GM10266 (cell line): Measurements from ENCODE around the gene GPR108.
"Not testable (repeated sequence)": the region's sequence is repeated elsewhere in the genome, so short reads cannot be mapped to it uniquely, and the experiment has no call there.

Experiments
- DNase-seq: peaks from one replicate; pipeline ENCODE4 v3.0.0; 2012; ENCODE audit errors: extremely low spot score
- CTCF ChIP-seq: IDR thresholded peaks from 2 replicates; pipeline ENCODE4 v1.5.1; 2012; ENCODE audit warnings: mild to moderate bottlenecking, low read depth; ENCODE audit not compliant: control insufficient read depth, insufficient read depth; ENCODE audit errors: missing control alignments

The GPR108 gene

GRCh38 chr19:6773323-6773931, 36.0 kb upstream of the GPR108 start:
- TF ChIP-seq CTCF: no peak
- DNase-seq: peak; percentile 71

- DNase-seq: no peak
- TF ChIP-seq CTCF: no peak
Observed at GRCh38 chr19:6772866-6773322, 35.5 kb upstream of the GPR108 start.

GRCh38 chr19:6772028-6772865, 34.9 kb upstream of the GPR108 start, which contains the start of gene VAV1:
Gene VAV1, plus strand, starts transcription at chr19:6772708. Its CDS starts 100 bp downstream, at chr19:6772808.
- DNase-seq: peak; percentile 91

GRCh38 chr19:6771648-6772027, 34.3 kb upstream of the GPR108 start:
- not testable (repeated sequence) for DNase-seq

More at GRCh38 chr19:6772028-6772865, 34.9 kb upstream of the GPR108 start, which contains the start of gene VAV1:
- peak; percentile 54 for TF ChIP-seq CTCF

GRCh38 chr19:6769006-6769619, 31.7 kb upstream of the GPR108 start:
- TF ChIP-seq CTCF: peak; percentile 16
- peak; percentile 31 for DNase-seq

GRCh38 chr19:6768236-6768785, 30.9 kb upstream of the GPR108 start:
- DNase-seq: no peak
- TF ChIP-seq CTCF: no peak
